ENCODE data around the gene ALKBH5.
A peak's percentile ranks its signal among the peaks of the same experiment; 100 is the strongest.

ALKBH5 gene

DNA sequence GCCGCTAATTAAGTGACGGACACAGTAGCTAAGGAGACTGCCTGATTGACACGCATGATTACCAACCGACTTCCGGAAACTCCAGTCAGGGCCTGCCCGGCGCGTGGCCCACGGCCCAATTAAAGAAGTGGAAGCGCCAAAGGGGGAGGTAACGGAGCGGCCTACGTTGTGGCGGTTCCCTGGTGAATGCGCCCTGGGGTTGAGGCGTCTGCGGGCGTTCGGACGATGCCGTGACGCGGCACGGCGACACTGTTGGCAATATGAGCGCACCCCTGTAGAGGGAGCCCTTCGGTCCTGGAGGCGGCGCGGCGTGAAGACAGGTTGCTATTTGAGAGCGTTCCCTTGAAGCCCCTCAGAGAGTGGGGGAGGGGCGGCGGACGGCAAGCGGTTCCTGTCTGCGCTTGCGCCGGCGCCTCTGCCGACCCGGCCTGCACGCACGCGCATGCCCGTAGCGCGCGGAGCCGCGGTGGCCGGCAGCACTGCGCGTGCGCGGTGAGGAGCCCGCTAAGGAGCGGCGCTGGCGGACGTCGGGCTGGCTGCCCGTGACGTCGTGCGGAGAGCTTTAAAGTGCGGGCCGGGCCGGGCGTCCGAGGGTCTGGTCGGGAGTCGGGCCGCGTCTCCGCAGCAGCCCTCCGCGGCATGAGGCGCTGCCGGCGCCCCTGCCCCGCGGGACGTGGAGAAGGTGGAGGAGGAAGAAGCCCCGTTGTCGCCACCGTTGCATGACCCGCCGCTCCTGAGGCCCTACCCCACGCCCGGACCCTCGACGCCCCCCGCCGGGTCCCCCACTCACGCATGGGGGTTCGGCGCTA, at the start of gene ALKBH5:
Gene ALKBH5, plus strand, starts transcription at position 495 of the 809 bp plus-strand sequence. CDS start 416 bp downstream, outside the sequence.
- peak; percentile 99 to 100 for DNase-seq (ENCODE audit: low read depth in 2 of 2)

GRCh38 chr17:18136357-18136756, 47.3 kb upstream of the ALKBH5 start:
- no peak for DNase-seq (ENCODE audit: low read depth in 2 of 2)

GRCh38 chr17:18138065-18138749, 45.4 kb upstream of the ALKBH5 start:
- DNase-seq (ENCODE audit: low read depth in 2 of 2): no peak

DNA sequence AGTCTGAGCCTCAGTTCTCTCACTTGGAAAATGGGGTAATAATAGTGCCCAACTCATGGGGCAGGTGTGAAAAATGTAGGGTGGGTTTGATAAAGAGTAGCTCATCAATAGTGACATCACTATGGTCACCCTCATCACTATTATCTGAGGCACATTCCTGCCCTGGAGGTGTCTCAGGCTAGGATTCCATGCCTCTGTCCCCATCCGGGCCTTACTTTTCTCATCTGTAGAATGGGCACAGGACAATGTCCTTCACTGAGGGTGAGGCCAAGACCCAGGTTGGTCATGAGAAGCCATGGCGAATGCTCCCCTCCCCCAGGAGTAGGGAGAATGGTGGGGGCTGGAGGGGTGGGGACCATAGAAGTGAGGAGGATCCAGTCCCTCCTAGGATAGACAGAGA, 44.5 kb upstream of the ALKBH5 start:
- DNase-seq (ENCODE audit: low read depth in 2 of 2): no peak

DNA sequence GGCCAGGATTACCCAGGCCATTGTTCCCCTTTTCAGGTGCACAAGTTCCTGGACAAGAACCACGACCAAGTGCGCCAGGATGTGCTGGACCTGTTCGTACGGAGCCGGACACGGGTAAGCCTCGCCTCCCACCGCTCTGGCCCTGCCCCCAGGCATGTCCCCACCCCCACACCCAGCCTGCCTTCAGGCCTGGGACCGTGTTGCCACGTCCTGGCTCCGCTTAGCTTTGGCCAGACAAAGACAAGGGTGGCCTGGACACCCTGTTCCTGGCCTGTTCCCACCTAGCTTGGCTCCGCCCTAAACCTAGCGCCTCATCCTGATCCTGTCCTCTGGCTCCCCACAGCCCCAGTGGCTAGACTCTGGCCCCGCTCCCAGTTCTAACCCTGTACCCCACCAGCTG, 44.1 kb upstream of the ALKBH5 start:
- no peak for DNase-seq (ENCODE audit: low read depth in 2 of 2)

GRCh38 chr17:18139949-18140348, 43.7 kb upstream of the ALKBH5 start:
- no peak for DNase-seq (ENCODE audit: low read depth in 2 of 2)

DNA sequence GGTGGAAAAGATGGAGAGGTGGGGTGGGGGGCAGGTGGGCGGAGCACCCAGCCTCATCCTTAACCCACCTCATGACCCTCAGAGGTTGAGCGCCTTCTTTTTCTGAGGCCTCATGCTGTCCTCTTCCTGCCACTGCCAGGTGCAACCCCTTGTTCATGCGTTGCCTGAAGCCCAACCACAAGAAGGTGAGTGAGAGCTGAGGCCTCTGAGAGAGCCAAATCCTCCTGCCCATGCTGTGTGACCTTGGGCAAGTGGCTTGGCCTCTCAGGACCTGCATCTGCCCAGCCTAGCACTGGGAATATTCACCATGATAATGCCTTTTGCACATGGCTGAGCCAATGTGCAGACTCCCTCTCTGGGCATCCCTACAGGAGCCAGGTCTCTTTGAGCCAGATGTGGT, 43.0 kb upstream of the ALKBH5 start:
- no peak for DNase-seq (ENCODE audit: low read depth in 2 of 2)

GRCh38 chr17:18141210-18141803, 42.3 kb upstream of the ALKBH5 start:
- DNase-seq (ENCODE audit: low read depth in 2 of 2): peak; percentile 24 to 25

DNA sequence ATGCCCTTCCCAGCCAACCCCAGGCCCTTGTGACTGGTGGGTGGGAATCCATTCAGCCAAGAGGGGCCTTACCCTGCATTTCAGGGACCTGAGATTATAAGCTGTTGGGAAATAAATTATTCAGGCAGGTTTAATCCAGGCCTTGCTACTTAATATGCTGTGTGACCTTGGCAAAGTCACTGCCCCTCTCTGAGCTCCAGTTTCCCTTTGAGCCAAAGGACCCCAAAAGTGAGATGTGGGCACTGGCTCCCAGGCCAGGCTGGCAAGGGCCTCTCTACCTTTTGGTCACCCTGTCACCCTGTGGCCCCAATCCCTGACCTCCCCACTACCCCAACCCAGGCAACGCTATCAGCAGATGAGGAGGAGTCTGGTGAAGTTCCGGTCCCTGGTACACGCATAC, 41.2 kb upstream of the ALKBH5 start:
- DNase-seq (ENCODE audit: low read depth in 2 of 2): no peak

DNA sequence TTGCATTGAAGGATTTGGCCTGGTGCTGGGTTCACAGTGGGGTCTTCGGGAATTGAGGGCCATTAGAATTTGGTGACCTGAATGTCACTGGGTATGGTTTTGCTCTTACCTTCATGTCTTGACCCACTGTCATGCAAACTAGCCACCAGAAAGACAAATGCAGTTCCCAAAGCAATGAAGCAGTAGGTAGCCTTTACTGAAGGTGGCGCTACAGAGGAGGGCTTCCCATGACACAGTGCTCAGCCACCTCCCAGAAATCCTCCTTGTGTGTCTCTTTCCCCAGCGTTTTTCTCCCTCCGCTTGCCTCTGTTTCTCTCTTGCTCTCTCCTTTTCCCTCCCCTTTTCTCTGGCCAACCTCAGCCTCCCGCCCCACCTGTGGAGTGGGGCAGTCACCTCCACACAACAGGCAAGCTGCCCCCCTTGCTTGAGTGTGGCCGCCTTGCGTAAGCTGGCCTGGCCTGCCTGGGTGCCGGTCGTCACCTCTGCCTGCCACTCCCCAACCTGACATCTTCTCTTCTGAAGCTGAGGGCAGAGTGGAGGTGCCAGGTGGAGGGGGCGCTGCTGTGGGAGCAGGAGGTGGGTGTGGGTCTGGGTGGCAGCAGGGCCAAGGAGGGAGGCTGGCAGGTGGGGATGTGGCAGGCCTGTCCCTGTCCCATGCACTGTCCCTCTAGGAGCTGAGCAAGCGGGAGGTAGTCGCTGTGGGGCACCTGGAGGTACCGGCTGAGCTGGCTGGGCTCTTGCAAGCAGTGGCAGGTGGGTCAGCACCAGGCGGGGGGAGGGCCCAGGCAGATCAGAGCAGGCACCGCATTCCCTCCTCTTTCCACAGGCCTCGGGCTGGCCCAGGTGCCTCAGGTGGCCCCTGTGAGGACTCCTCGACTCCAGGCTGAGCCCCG, 40.3 kb upstream of the ALKBH5 start:
- no peak for DNase-seq (ENCODE audit: low read depth in 2 of 2)

GRCh38 chr17:18144261-18144660, 39.4 kb upstream of the ALKBH5 start:
- no peak for DNase-seq (ENCODE audit: low read depth in 2 of 2)

- DNase-seq (ENCODE audit: low read depth in 2 of 2): no peak
Observed at GRCh38 chr17:18144855-18145254, 38.8 kb upstream of the ALKBH5 start.

- no peak for DNase-seq (ENCODE audit: low read depth in 2 of 2)
Observed at GRCh38 chr17:18145811-18146210, 37.8 kb upstream of the ALKBH5 start.

- DNase-seq (ENCODE audit: low read depth in 2 of 2): no peak
Observed at GRCh38 chr17:18146259-18146658, 37.4 kb upstream of the ALKBH5 start.

GRCh38 chr17:18146980-18147379, 36.6 kb upstream of the ALKBH5 start:
- no peak for DNase-seq (ENCODE audit: low read depth in 2 of 2)

- DNase-seq (ENCODE audit: low read depth in 2 of 2): no peak
Observed at GRCh38 chr17:18148586-18148985, 35.0 kb upstream of the ALKBH5 start.

GRCh38 chr17:18151290-18151689, 32.3 kb upstream of the ALKBH5 start:
- no peak for DNase-seq (ENCODE audit: low read depth in 2 of 2)

GRCh38 chr17:18155179-18155578, 28.4 kb upstream of the ALKBH5 start:
- DNase-seq (ENCODE audit: low read depth in 2 of 2): no peak

DNA sequence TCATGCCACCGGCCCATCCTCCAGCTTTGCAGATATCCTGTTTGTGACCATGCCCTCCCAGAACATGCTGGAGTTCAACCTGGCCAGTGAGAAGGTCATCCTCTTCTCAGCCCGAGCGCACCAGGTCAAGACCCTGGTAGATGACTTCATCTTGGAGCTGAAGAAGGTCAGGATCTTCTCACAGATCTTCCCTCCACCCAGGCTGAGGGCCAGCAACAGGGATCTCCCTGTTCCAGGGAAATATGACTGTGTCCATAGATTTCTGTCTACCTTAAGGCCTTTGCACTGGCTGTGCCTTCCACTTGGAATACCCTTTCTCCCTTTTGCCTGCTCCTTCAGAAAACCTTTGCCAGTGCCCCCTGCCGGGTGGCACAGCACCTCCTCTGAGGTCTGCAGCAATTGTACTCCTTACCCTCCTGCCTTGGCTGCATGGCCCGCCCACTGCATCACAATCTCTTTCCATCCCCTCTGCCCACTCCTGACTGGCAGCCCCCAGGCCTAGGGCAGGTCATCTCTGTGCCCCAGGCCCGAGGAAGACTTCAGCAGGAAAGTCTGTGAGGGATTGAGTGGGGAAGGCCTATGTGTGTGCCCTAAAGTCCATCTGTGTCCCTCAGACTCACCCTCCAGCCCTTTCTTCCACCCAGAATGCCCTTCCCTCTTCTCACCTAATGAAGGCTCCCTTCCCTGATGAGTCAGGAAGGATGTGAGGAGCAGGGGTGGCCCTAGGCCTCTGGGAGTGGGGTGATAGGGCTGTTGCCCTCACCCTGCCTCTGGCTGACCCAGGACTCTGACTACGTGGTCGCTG, 27.3 kb upstream of the ALKBH5 start:
- no peak for DNase-seq (ENCODE audit: low read depth in 2 of 2)

- no peak for DNase-seq (ENCODE audit: low read depth in 2 of 2)
Observed at GRCh38 chr17:18156976-18157280, 26.7 kb upstream of the ALKBH5 start.

GRCh38 chr17:18157354-18157985, 26.2 kb upstream of the ALKBH5 start:
- no peak for DNase-seq (ENCODE audit: low read depth in 2 of 2)

Measured in fibroblast of skin of left quadriceps (primary cell).